ENCODE results near the gene PLPP1.

DNA sequence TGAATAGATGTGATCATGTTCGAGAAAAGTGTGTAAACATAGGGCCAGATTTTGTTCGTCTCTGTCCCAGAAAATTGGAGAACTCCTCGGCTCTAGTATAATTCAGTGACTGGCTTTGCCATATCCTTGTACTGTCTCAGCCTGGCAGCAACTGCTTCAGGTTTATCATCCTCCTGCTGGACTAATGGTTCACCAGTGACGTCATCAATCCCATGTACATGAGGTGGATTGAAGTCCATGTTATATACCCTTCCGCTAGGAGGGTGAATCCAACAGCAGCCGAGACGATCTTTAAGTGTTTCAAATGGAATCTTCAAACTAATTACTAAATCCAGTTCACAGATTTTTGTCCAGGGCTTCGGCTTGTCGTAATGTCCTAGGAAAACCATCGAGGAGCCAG lies 17.1 kb upstream of the PLPP1 start:
- no peak for TF ChIP-seq CTCF (conservative IDR thresholded peaks at IDR 0.05)
- no peak for TF ChIP-seq ZFX (IDR thresholded peaks at IDR 0.05)

Data from C4-2B (cell line).